PFSK-1 (cell line): ENCODE measurements around the gene USP1.

ENCODE experiments used
- FOXP2 ChIP-seq: optimal IDR thresholded peaks from 2 replicates; pipeline ENCODE3; 2011; ENCODE audit warnings: borderline replicate concordance, control low read depth, inconsistent platforms; ENCODE audit not compliant: insufficient read depth; ENCODE audit errors: extremely low read length, extremely low read depth
- POLR2AphosphoS5 ChIP-seq: IDR thresholded peaks from 2 replicates; pipeline ENCODE4 v1.6.1; 2012; ENCODE audit warnings: low read depth, mild to moderate bottlenecking, control low read depth, low read length, moderate library complexity
- SIN3A ChIP-seq: IDR thresholded peaks from 2 replicates; pipeline ENCODE4 v1.6.1; 2012; ENCODE audit warnings: mild to moderate bottlenecking, low read length, moderate library complexity, borderline replicate concordance; ENCODE audit not compliant: insufficient read depth
- TAF1 ChIP-seq: IDR thresholded peaks from 2 replicates; pipeline ENCODE4 v1.6.1; 2012; ENCODE audit warnings: low read length, control low read depth, borderline replicate concordance; ENCODE audit not compliant: insufficient read depth
- TF ChIP-seq, protein P1 (sequence below), 2 experiments: IDR thresholded peaks; 2 replicates each; pipeline versions ENCODE4 v1.6.1 to v1.8.0; 2011 to 2012; ENCODE audit warnings: low read depth in 2 of 2, low read length in 2 of 2, control low read depth in 1 of 2, inconsistent platforms in 1 of 2, mild to moderate bottlenecking in 1 of 2, moderate library complexity in 1 of 2; ENCODE audit not compliant: insufficient read depth in 1 of 2

DNA sequence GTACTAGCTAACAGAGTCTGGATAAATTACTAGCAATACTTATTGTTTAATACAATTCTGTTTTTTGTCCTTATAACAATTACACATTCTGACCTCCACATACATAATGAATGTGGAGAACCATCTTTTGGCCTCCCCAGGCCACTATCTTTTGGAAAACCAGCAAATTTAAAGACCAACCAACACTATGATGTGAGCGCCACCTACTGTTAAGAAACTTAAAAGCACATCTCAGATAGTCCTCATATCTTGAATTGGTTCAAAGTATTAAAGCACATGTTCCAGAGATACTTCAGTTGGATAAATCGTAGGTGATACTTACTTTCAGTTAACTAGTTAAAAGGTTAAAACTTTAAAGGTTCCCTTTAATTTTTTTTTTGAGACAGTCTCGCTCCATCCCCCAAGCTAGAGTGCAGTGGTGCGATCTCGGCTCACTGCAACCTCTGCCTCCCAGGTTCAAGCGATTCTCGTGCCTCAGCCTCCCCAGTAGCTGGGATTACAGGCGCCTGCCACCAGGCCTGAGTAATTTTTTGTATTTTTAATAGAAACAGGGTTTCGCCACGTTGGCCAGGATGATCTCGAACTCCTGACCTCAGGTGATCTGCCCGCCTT lies 29.3 kb upstream of the USP1 start:
- TF ChIP-seq TAF1 (no peak), POLR2AphosphoS5 (no peak), SIN3A (no peak), FOXP2 (no peak)
- TF ChIP-seq, protein P1, sequence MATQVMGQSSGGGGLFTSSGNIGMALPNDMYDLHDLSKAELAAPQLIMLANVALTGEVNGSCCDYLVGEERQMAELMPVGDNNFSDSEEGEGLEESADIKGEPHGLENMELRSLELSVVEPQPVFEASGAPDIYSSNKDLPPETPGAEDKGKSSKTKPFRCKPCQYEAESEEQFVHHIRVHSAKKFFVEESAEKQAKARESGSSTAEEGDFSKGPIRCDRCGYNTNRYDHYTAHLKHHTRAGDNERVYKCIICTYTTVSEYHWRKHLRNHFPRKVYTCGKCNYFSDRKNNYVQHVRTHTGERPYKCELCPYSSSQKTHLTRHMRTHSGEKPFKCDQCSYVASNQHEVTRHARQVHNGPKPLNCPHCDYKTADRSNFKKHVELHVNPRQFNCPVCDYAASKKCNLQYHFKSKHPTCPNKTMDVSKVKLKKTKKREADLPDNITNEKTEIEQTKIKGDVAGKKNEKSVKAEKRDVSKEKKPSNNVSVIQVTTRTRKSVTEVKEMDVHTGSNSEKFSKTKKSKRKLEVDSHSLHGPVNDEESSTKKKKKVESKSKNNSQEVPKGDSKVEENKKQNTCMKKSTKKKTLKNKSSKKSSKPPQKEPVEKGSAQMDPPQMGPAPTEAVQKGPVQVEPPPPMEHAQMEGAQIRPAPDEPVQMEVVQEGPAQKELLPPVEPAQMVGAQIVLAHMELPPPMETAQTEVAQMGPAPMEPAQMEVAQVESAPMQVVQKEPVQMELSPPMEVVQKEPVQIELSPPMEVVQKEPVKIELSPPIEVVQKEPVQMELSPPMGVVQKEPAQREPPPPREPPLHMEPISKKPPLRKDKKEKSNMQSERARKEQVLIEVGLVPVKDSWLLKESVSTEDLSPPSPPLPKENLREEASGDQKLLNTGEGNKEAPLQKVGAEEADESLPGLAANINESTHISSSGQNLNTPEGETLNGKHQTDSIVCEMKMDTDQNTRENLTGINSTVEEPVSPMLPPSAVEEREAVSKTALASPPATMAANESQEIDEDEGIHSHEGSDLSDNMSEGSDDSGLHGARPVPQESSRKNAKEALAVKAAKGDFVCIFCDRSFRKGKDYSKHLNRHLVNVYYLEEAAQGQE (IDR thresholded peaks at IDR 0.05; ENCODE audit: insufficient read depth in 1 of 2, low read depth in 2 of 2, low read length in 2 of 2) = no peak
